HT1080 (cell line): Measurements from ENCODE around the gene RSU1. TPM values are rescaled to one million over a fixed set of nuclear protein-coding genes. Genes with fewer than 3 reads are reported as not detected.

Experiments
- DNase-seq: peaks from one replicate; pipeline ENCODE4 v3.0.0-alpha.2; 2015; ENCODE audit warnings: low read depth
- total RNA-seq: library from RNA; depleted of rRNA; stranded (reverse); fragments of >200 nt; shearing (Covaris generic); gene quantifications from 2 replicates; pipeline ENCODE4 v1.2.3, GENCODE V29; 2014

RSU1 gene
- total RNA-seq, 1 experiment from 2014 or later = 69.9 TPM

DNA sequence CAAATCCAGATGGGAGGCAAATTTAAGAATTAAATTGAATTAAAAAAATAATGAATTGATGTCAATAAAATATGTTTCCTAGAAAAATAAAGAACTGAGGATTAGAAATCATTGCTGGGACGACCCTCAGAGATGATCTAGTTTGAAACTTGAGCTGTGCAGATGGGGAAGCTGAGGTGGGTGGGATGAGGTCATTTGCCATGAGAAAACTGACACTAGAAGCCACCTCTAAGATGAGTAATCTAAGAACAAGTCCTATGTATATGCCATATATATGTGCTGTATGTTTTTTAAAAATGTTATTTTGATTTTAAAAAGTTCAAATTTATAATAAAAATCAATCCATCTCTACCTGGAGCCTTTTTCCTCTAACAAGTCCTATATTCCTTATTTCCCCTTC is 135.7 kb downstream of the RSU1 start:
- no peak for DNase-seq

- no peak for DNase-seq
These were observed 137.7 kb downstream of the RSU1 start for GRCh38 chr10:16679511-16679910.

DNA sequence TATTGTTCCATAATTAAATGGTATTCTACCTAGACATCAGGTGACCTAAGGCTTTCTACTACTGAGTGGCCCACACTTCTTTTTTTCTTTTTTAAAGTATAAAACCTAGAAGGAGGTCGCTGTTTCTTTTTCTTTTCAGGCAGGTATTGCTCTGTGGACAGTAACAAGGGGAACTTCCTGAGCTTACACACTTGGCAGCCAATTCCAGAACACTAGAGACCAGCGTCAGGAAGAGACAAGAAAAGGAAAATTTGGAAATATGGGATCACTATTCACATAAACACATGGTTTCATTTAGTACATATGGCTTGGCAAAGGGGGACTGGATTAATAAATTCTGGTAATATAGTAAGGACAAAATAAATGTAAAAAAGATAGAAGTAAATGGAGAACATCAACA is 141.9 kb downstream of the RSU1 start:
- no peak for DNase-seq

DNA sequence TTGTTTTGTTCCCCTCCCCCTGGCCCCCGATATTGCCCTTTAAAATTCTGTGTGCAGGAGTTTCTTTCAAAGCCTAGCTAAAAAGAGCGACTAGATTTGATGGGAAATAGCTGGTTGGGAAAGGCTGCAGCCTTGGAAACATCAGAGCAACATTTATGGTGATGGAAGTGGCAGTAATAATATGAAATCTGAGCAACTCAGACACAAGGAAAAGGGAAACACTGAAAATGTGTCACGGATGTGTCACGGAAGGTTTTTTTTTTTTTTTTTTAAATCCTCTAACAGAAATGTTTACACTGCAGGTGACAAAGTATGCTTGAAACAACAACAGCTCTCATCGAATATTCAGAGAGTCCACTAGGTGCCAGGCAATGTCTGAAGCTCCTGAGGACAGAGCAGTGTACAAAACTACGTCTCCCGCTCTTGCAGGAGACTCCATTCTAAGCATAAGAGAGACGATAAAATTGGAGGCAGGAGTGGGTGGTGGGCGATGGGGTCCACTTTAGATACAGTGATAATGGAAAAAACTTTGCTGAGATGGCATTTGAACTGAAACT is 143.0 kb downstream of the RSU1 start:
- no peak for DNase-seq

DNA sequence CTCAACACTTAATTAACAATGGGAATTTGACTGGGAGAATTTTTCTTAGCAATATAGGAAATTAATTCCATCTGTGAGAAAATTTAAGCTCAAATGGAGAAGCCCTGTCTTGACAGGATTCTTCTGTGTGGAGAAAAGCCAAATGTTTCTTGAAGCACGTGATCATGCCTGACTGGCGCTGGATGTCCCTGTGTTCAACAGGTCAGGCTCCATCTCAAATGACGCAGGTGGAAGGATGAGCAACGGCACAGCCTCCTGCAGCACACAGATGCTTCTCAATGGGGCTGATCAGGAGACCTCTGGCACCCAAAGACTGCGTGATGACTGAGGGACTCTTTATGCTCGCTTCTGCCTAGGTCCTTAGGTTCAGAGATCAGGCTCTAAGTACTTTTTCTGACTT is 143.8 kb downstream of the RSU1 start:
- no peak for DNase-seq

DNA sequence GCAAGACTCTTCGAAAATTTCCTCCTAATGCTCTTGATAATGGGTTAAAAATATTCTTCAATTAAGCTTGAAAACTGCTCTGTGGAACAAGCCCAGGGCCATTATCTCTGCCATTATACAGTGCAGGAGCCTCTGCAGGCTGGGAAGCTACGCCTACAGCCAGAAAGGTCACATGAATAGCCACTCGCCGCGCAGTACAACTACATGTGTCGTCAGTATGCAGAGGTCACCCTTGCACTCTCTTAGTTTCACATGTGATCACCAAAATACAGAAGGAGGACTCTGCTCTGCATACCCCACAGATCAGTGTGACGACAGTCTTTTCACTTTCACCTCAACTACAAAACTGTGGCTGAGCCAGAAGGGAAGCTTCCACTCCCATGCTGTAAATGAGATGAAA is 153.8 kb downstream of the RSU1 start:
- DNase-seq = no peak

DNA sequence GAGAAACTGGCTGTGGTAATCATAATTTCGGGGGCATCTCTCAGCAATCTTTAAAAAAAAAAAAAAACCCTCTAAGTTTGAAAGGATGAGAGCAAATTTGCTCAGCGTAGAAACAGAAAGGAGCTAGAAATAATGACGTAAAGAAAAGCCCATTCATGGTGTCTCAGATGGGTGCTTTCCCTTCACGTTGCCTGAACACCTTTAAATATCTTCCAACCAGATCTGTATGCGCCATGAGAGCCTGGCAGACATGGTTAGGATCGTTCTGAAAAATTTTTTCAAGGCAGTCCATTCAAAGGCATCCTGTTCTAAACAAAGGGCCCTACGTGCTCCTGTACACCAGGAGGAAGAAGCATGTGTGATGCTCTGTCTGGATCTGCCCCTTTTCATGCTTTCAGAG is 154.3 kb downstream of the RSU1 start:
- no peak for DNase-seq

DNA sequence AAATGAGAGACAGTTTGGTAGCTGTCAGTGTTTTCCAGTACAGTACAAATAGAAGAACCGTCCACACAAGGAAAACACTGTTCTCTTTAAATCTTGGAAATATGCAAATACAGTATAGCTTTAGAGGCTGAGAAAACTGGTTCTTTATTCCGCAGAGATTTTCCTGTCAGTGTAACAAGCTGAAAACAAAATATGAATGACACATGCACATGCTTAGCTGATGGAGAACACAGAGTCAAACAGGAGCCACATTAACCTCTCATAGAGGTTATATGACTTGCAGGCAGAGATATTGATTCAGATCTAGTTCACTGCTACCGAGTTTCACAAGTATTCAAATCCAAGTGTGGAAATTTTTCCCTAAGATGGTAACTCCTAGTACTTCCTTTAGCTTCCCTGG is 160.3 kb downstream of the RSU1 start:
- DNase-seq = no peak

DNA sequence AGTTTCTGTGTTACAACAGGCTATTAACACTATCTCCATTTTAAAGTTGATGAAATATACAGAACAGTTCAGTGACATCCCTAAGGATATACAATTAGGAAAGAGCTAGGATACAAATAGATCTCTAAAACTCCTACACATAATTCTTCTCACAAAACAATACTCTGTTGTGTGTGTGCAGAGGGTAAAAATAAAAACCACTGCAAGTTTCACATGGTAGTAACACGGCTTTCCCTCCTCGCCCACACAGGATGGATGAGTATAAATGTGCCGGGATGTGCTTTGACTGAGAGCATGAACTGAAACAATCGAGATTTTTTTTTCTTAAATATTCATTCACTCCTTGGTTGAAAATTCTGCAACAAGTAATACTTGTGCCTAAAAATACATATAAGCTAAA is 164.0 kb downstream of the RSU1 start:
- DNase-seq = no peak

GRCh38 chr10:16652154-16652553 is 165.1 kb downstream of the RSU1 start:
- DNase-seq = peak; percentile 50

- no peak for DNase-seq
These were observed 167.5 kb downstream of the RSU1 start for GRCh38 chr10:16649757-16650156.

DNA sequence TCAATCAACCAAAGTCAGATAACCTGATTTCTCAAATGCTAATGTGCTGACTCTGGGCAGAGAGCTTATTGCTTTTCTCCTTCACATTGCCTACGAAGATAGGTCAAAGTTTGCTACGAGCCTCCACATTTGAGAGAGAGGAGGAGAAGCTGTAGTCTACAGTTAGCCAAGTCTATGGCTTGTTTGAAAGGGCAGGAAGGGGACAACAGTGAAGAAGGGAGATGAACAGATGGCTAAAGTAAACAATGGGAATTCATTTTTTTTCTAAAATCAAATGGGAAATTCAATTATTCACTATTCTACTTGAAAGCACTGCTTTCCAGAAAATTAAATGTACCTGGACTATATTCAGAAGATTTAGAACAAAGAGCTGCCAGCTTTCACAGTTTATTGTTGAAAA is 168.9 kb downstream of the RSU1 start:
- DNase-seq = no peak

GRCh38 chr10:16646181-16647059 is 170.8 kb downstream of the RSU1 start:
- DNase-seq = no peak

GRCh38 chr10:16644146-16644545 is 173.1 kb downstream of the RSU1 start:
- DNase-seq = peak; percentile 78

- no peak for DNase-seq
These were observed 173.7 kb downstream of the RSU1 start for GRCh38 chr10:16643502-16643901.

DNA sequence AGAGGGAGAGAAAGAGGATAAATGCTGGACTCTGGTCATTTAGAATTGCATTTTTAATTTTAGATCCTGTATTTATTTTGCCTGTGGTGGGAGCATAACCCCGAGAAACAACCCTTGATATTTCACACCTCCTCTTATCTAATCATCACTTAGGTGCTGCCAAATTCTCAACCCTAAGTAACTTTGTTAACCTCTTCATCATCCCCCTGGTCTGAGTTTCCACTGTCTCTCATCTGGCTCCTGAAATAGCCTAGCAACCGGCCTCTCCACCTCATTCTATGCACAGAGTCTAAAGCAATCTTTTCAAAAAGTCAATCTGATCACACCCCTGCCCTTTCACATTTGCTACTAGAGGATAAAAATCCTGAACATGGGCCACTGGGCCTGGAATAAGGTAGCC is 177.1 kb downstream of the RSU1 start:
- DNase-seq = no peak

- DNase-seq = no peak
These were observed 177.8 kb downstream of the RSU1 start for GRCh38 chr10:16639471-16639870.

DNA sequence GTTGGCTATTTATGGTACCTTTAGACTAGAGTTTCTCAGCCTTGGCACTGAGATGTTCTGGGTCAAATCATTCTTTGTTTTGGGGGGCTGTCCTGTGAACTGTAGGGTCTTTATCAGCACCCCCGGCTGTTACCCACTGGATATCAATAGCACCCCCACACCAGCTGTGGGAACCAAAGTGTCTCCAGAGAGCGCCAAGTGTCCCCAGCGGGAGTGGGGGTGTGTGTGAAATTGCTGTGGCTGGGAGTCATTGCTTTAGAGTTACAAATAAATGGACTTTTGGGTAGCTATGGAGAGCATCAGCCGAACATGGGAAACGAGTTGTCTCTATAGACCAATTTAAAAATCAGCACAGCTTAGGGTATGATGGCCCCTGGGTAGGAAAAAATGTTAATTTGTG is 184.2 kb downstream of the RSU1 start:
- DNase-seq = no peak

DNA sequence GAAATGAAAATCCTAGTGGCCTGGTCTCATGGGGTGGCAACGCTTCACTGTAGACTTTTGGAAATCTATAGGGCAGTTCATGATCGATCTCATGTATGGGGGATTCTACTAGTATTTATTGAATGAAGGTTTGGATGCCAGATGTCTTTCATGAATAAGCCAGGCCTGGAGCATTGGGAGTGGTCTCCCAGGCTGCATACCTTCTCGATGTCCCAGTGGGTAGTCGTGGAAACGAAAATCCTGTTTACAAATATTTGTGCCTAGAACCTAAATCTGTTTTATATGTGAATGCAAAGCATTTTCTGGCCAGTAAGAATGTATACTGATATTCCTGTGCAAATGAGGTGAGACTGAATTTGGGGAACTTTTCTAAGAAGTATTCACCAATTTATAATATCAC is 190.5 kb downstream of the RSU1 start:
- DNase-seq = no peak

GRCh38 chr10:16612981-16613355 is 204.3 kb downstream of the RSU1 start:
- no peak for DNase-seq

DNA sequence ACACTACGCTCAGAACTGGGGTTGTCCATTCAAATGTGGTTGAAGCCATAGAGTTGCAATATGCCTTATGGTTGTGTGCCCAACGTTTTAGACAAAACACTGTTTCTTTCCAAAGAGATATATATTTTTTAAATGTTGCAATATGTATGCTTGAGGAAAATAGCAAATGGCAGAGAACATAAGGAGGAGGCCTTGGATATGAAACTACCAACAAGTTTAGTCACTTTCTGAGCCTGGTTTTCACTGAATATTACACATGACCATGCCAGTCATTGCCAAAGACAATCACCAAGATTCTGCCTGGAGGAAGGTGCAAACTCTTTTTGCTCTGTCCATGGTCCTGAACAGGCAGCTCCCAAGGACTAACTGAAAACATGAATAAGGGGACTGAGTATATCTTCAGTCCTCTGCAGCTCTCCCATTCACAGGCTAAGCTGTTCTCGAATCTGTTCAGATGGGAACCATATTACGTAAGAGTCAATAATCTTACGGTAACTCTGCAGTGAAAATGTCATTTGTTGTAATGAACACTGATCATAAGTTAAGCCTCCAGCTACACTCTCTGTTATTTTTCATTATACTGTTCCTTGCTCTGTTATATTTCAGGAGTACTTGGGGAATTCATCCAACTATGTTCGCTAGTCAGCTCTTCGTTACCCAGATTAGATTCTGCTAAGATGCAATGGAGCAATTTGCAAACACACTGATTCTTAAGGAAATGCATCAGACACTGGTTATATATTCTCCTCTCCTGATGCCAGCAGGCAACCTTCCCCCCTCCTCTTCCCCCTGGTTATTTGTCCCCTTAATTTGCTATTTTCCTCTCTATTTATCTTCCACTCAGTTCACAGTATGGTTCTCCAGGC is 204.9 kb downstream of the RSU1 start:
- DNase-seq = peak; percentile 24

DNA sequence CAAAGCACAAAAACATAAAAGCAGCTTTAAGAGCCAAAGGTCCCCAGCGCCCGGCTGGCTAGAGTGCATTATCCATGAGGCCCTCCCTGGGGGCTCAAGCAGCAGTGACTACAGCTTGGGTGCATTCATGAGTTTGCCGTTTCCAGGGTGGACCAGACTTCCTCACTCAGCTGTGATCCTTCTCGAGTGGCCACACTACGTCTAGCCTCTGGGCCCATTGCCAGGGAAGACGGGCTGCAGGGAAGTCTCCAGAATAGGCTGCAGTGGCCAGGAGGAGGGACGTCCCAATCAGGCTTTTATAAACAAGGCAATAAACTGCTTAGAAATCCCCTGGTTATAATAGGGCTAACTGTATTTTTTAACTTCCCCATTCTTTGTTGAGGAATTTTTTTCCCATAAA is 206.2 kb downstream of the RSU1 start:
- DNase-seq = no peak
